ENCODE results near the gene BIN1. TPM values are rescaled to one million over a fixed set of nuclear protein-coding genes. Genes with fewer than 3 reads are reported as not detected.
"Not testable (repeated sequence)": the region's sequence is repeated elsewhere in the genome, so short reads cannot be mapped to it uniquely, and the experiment has no call there.

BIN1 gene
- total RNA-seq, 1 donor from 2014 or later, result 15.7 TPM

DNA sequence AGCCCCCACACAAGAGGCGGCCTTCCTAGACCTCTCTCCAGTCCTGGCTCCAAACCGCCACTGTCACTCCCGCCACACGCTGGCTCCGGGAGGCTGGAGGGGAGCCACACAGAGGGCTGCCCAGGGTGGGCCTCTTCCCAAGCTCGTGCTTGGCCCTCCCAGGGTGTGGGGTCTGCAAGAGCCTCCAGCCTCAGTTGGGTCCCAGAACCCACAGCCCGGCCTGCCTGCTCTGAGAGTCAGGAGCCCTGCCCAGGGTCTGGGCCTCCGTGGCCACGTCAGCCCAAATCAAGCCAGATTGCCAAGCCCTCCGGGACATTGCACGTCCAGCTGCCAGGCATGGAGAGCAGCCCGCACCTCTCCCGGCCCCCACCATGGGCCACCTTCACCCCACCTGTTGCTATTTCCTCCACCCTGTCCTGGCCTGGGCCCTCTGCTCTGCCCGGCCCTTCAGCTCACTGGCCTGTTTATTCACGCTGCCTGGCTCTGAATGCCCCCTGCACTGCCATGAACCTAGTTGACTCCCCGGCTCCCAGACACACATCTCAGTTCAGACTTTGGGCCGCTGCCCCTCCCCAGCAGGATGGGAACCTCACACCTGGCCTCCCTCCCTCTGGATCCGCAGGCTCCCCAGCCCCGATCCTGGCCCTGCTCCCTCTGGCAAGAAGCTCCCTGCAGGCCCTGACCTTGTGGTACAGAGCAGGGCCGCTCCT, 61.0 kb downstream of the BIN1 start:
- DNase-seq (peak; percentile 41), ATAC-seq (ENCODE audit: poor library complexity) (no peak)
- intact Hi-C loops (cut with DNase I), result no loop called here

DNA sequence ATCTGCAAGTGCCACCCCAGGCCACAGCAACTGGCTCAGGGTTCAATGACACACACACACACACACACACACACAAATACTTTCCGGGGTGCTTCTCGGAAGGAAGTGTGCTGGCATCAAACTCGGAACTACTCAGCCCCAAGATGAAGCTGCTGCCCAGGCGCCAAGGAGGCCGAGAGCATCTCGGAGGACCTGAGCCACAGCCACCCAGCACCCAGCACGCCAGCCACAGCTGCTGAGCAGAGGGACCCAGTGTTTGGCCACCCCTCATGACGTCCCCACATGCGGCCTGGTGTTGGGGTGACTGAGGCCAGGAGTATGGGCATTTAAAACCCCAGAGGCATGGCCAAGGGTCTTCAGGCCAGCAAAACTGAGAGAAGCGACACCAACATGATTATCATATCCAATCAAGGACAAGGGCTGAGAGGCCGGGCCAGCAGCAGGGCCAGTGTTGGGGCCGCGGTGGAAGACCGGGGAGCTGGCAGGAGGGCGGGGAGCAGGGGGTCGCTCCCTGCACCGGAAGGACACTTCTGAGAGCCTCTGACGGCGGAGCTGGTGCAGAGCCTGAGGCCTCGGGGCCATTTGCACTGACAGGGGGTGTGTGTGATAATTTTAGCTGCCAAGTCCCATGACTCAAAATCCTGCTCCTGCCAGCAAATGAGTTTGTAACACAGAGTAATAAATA, 61.8 kb downstream of the BIN1 start:
- no peak for ATAC-seq (ENCODE audit: poor library complexity)

GRCh38 chr2:127044165-127044718, 62.7 kb downstream of the BIN1 start:
- ATAC-seq (ENCODE audit: poor library complexity) (no peak), DNase-seq (no peak)
- intact Hi-C loops (cut with DNase I), result no loop called here

More for the DNA sequence above, 61.8 kb downstream of the BIN1 start:
- no peak for DNase-seq
- intact Hi-C loops (cut with DNase I), result no loop called here

DNA sequence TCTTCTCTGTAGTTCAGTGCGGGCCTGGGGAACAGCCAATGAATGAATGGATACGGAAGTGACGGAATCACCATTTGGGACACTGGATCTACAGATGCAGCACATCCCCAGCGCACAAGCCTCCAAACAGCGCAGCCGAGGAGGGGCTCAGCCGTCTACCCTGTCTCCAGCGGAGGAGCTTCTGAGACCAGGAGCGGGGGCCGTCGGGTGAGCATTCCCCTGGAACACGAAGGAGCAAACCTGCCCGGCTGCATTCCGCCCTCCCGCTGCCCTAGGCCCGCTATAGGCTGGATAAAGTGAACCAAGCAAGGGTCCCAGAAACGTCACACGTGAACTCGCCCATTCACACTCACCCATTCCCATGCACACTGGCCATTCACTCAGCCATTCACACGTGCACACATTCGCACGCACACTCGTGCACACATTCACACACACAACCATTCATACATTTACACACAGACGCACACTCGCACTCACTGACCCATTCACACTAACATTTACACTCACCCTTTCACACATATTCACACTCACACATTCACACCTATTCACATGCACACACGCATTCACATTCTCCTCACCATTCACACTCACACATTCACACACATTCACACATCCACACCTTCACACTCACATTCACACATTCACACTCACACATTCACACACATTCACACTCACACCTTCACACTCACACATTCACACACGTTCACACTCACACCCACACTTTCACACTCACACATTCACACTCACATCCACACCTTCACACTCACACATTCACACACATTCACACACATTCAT, 63.4 kb downstream of the BIN1 start:
- intact Hi-C loops (cut with DNase I), result no loop called here
- DNase-seq (no peak), ATAC-seq (ENCODE audit: poor library complexity) (no peak)

- no peak for ATAC-seq (ENCODE audit: poor library complexity)
- intact Hi-C loops (cut with DNase I), result no loop called here
- DNase-seq, result no peak
These were observed 65.5 kb downstream of the BIN1 start for GRCh38 chr2:127041259-127041970.

GRCh38 chr2:127040169-127040568, 66.8 kb downstream of the BIN1 start:
- no peak for DNase-seq
- intact Hi-C loops (cut with DNase I), result no loop called here
- no peak for ATAC-seq (ENCODE audit: poor library complexity)

DNA sequence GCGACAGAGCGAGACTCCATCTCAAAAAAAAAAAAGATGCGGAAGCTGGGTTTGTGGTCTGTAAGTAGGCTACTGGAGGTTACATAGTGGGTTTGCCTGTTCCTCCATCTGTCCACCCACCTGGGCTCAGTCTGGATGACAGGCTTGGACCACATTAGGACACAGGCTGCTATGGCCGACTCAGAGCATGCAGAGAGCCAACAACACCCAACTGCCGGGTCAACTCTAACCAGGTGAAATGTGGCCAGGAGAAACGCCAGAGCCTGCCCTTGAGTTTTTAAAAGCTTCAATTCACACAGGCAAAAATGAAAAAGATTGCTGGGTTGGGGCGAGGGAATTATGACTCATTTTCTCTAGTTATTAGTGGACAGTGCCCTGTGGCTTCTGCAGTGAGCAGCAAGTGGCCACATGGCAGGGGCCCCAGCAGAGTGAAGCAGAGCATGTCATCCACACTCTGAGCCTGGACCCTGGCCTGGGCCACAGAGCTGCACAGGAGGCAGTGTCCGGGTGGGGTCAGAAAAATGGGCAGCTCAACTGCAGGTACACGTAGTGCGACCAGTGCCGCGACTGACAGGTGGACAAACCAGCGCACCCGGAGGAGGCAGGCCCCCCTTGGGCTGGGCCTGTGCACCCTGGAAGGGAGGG, 67.4 kb downstream of the BIN1 start:
- ATAC-seq (ENCODE audit: poor library complexity) (no peak), DNase-seq (no peak)
- intact Hi-C loops (cut with DNase I), result no loop called here

- DNase-seq (no peak), ATAC-seq (ENCODE audit: poor library complexity) (no peak)
- intact Hi-C loops (cut with DNase I), result no loop called here
These were observed 69.5 kb downstream of the BIN1 start for GRCh38 chr2:127037476-127037875.

- no peak for ATAC-seq (ENCODE audit: poor library complexity)
- intact Hi-C loops (cut with DNase I), result no loop called here
- DNase-seq, result no peak
These were observed 71.9 kb downstream of the BIN1 start for GRCh38 chr2:127034883-127035611.

DNA sequence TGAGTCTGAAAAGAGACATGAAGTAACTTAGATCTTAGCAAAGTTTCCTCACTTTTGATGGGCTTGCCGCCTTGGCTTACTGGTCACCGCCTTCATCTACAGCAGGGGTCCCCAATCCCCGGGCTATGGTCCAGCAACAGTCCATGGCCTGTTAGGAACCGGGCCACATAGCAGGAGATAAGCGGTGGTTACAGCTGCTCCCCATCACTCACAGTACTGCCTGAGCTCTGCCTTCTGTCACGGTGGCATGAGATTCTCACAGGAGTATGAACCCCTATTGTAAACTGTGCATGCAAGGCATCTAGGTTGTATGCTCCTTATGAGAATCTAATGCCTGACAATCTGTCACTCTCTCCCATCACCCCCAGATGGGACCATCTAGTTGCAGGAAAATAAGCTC, 72.9 kb downstream of the BIN1 start:
- no peak for DNase-seq
- no peak for ATAC-seq (ENCODE audit: poor library complexity)
- intact Hi-C loops (cut with DNase I), result no loop called here

- intact Hi-C loops (cut with DNase I), result no loop called here
- DNase-seq, result no peak
- no peak for ATAC-seq (ENCODE audit: poor library complexity)
These were observed 74.3 kb downstream of the BIN1 start for GRCh38 chr2:127032621-127033020.

GRCh38 chr2:127029350-127030051, 77.5 kb downstream of the BIN1 start:
- ATAC-seq (ENCODE audit: poor library complexity), result no peak
- intact Hi-C loops (cut with DNase I), result no loop called here
- DNase-seq, result no peak

DNA sequence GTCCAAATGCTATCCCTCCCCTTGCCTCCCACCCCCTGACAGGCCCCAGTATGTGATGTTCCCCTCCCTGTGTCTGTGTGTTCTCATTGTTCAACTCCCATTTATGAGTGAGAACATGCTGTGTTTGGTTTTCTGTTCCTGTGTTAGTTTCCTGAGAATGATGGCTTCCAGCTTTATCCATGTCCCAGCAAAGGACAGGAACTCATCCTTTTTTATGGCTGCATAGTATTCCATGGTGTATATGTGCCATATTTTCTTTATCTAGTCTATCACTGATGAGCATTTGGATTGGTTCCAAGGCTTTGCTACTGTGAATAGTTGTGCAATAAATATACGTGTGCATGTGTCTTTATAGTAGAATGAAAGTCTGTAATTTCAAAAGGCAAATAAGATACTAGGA, 78.2 kb downstream of the BIN1 start:
- DNase-seq; intact Hi-C loops (cut with DNase I); ATAC-seq (ENCODE audit: poor library complexity): not testable (repeated sequence)

DNA sequence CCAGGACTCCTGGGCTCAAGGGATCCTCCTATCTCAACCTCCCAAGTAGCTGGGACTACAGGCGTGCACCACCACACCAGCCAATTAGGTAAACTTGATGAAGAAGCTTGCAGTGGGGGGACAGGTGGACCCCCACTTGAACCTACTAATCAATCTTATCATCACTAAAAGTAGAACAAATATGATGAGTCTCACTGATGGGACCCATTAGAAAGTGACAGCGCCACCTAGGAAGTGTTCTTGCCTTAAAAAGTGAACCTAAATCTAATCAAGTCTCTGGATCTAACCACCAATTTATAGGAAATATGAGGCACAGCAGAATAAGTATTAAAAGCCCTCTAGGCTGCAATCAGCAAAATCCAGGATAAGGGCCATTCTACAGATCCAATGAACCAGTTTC, 79.2 kb downstream of the BIN1 start:
- no peak for ATAC-seq (ENCODE audit: poor library complexity)
- intact Hi-C loops (cut with DNase I), result no loop called here

DNA sequence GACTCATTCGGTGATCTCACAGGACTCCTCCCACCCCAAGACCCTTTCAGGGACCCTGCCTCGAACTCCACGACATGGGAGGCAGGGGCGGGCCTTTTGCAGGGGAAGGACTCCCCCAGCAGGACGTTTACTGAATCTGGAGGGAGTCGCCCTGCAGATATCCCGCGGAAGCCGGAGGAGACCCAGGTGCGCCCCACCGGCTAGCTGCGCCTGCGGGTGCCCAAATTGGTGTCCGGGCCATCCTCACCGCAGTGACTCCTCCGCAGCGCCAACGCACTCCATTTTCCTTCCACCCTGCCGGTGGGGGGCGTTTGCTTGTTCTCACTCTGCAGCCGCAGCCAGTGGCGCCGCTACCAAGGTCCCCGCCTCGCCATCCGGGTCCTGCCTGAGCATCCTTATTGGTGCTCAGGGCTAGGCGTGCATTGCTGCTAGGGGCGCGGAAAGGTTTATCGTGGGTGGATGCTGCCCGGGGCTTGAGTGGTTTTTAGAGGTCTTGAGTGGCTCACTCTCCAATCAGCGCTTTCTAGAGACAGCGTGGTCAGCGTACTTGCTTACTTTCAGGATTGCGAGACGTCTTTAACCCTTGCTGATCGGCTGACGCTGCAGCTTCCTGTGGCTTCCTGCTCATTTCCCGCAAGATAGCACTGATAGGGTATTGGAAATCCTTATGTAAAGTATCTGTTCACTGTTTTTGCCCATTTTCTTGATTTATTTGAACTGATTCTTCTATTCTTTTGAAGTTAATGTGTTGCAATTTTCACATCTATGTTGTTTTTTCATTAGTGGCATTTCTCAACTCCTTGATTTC, 81.4 kb downstream of the BIN1 start:
- ATAC-seq (ENCODE audit: poor library complexity) (peak; percentile 88), DNase-seq (peak; percentile 81)
- intact Hi-C loops (cut with DNase I), result no loop called here

More for the DNA sequence above, 79.2 kb downstream of the BIN1 start:
- no peak for DNase-seq

DNA sequence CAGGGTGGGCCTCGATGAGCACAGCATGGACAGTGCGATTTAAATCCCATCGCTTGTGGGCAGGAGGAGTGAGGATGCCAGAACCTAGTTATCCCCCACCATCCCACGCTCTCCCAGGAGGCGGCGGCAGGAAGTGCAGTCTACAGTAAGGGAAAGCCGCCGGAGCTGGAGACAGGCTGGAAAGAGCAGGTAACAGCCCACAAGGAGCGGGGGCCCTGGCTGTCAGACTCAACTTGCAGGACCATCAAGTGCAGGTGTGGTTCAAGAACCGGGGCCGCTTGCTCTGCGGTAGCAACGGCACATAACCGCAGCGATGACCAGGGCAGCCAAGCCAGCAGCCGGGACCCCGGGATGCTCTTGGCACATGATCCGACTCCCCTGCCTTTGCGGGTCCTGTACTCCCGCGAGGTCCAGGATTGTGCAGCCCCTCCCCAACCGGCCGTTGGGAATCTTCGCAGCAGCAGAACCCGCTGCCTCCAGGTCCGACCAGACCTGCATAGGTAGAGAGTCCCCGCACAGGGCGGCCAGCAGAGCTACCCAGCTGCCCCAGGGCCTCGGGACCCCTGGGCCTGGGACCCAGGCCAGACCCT, 82.1 kb downstream of the BIN1 start:
- intact Hi-C loops (cut with DNase I), result no loop called here
- no peak for DNase-seq
- peak; percentile 62 for ATAC-seq (ENCODE audit: poor library complexity)

Data from Right ventricle myocardium superior (tissue), 1 donor.